Measurements from ENCODE around the gene CADPS2.

DNA sequence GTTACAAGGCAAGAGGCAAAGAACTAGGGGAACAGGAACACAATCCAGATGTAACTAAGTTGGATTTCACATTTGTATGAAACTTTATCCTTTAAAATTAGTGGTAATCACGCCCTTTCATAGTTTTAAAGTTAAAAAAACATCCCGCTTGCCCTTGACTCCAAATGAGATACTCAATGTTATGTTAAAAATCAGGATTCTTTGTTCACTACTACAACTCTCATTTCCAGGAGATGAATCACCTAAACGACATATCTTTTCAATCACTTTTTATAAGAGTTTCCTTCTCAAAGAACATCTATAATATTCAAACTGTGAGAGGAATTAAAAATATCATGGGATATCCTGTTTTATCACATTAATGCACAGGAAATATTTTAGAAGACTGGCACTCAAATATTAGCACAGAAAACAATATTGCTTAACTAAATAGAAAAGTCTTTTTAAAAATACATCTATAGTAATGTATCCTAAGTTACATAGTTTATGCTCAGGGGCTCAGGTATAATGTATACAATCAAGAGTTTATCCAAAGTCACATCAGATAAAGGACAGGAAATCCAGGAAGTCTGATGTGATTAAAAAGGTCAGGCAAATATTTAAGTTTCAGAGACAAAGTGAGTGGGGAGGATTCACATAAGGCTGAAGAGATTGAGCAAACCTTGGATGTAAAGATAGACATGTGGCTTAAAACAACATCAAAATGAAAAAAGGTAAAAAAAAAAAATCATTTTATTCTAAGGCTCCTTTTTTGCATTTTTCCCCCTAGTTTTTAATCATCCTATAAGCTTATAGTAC lies 41.9 kb downstream of the CADPS2 start:
- TF ChIP-seq POLR2A (IDR thresholded peaks at IDR 0.05) (no peak), CTCF (IDR thresholded peaks at IDR 0.05) (no peak)
